Activated T-cell treated with anti-CD3 and anti-CD28 coated beads for 4 hours (primary cell): Measurements from ENCODE around the gene CCDC85A.

Experiments used
- DNase-seq: peaks from one replicate; pipeline ENCODE4 v3.0.0-alpha.2; 2020

Gene CCDC85A

GRCh38 chr2:56314796-56315195 is 131.0 kb downstream of the CCDC85A start:
- DNase-seq, result no peak

DNA sequence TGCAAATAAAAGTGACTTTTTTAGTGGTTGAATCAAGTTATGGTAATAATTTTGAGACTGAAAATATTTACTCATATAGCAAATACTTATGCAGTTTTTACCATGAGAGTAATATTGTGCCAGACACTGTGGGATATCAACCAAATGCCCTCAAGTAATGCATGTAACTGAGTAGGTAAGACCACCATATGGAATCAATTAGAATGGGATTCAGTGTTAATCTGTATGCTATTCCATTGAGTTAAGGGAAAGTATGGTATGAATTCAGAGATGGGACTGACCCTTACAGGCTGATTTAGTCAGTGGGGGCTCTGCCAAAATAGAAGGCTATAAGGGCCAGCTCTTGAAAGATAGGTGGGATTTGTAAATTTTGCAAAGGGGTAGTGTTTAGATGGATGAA is 131.6 kb downstream of the CCDC85A start:
- no peak for DNase-seq

- no peak for DNase-seq
Observed at GRCh38 chr2:56316011-56316410, 132.2 kb downstream of the CCDC85A start.

- DNase-seq, result no peak
Observed at GRCh38 chr2:56318147-56318546, 134.4 kb downstream of the CCDC85A start.

GRCh38 chr2:56325661-56326345 is 142.0 kb downstream of the CCDC85A start:
- no peak for DNase-seq

DNA sequence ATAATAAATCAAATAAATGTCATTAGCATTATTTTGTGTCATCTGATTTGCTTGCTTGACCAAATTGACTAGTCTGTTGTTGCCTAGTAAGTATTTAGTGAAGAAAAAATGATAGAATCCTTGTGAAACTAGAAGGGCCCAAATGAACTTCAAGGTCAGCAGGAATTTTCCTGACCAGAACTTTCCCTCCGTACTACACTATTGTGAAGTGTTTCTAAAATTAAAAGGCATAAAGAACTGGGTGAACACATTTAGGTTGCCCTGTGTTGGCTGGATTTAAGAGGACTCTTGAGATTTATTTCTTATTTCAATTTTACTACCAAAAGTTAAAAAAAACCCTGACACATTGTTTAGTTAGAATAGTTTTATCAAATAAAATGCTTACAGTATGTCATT is 142.6 kb downstream of the CCDC85A start:
- DNase-seq, result no peak

GRCh38 chr2:56331810-56332209 is 148.0 kb downstream of the CCDC85A start:
- DNase-seq, result no peak

DNA sequence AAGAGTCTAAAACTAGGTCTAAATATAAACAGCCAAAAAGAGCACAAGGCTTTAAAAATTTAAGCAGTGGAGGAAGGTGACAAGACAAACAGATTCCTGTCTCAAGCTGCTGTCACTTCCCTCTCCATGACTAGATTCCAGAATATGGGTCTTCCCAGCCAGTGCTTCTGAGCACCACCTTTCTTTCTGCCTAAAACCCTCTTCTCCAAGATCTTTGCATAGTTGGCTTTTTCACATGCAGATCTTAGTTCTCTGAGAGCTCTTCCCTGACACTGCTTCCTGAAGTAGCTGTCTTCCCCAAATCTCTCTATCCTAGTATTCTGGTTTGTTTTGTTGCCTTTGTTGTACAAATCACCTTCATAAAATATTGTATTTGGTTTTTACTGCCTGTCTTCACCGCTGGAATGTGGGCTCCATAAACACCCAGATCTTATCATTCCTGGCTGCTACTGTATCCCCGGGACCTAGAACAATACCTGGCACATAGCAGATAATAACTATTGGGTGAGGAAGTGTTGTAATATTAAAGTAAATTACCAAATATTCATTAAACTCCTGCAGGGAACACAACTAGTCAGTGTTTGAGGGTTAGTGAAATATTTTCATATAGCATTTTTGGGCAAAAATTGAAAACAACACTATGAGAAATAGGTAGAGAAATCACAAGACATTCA is 150.2 kb downstream of the CCDC85A start:
- DNase-seq, result no peak

- DNase-seq, result no peak
Observed at GRCh38 chr2:56334622-56335021, 150.8 kb downstream of the CCDC85A start.

DNA sequence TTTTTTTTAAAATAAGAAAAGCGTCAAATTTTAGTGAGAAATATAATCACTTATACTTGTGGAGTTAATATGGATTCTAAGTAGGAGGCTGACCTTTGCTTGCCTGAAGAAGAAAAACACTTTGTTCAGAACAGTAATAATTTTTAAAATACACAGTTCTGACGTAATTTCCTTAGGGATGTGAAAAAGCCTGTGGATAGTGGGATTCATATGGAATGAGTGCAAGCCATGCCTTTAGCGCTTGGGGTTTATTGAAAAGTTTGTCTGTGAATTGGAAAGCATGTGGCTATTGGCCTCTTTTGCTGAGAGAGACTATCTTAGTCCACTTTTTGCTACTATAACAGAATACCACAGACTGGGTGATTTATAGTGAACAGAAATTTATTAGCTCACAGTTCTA is 151.3 kb downstream of the CCDC85A start:
- no peak for DNase-seq

GRCh38 chr2:56337342-56337741 is 153.6 kb downstream of the CCDC85A start:
- DNase-seq, result no peak

DNA sequence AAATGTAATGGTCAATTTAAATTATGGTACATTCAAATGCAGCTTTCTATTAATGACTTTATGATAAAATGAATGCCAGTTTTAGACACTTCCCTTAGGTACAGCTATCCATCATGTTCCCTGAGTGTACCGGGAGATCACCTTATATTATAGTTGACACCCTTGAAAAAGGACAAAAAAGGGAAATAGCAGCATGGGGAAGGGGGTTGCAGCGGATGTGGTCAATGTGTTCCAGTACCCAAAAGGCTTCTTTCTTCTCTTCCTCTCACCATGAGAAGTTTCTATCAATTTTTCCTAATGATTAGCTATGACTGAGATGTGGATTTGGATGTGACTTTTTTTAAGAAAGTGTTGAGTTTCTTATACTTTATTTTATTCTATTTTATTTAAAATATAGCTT is 154.4 kb downstream of the CCDC85A start:
- DNase-seq, result no peak

DNA sequence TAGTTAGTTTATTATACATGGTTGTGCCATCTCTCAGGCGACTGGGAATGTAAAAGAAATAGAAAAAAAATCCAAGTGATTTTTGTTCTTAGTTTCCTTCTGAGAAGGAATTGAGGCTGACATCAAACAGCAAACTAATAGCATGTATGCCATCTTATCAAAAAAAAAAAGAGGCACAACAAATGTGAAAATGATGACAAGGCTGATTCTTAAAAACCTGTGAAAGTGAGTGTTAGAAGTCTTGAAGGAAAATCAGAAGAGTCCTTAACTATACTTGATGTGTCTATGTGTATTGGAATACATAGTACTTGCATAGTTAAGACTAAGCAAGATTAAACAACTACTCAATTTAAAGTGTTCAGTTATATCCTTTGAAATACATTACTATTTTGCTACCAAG is 161.0 kb downstream of the CCDC85A start:
- DNase-seq, result no peak

DNA sequence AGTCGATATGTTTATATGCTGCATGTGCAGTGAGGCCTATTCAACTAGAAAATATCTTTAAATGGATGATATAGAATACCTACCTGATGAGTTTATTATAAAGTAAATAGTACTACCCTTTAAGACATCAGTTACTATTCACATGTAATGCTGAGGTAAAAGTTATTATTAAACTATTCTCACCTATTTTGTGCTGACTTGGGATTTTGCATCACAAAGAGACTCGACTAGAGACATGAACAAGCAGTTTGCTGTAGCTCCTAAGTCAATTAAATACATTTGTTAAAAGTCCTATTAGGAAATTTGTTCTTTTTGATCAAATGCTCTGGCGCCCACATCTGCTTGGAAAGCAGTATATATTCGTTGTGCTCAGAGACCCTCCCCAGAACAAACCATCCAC is 164.1 kb downstream of the CCDC85A start:
- DNase-seq, result no peak

GRCh38 chr2:56348392-56349210 is 164.8 kb downstream of the CCDC85A start:
- DNase-seq, result no peak

GRCh38 chr2:56357655-56358295 is 174.0 kb downstream of the CCDC85A start:
- DNase-seq, result no peak

DNA sequence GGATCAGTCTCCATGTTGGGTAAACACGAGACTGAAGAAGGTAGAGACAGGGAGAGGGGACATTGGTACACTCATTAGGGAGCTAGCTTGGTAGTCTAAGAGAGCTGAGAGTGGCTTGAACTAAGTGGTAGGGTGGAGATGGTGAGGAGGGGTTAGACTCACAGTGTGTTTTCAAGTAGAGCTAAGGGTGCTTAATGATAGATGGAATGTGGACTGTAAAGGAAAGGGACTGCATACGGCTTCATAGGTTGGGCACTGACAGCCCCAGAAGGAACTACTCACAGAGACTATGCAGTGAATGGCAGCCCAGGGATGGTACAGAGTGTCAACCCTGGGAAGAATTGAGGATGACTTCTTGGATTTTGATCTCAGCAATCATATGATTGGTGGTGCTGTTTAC is 178.1 kb downstream of the CCDC85A start:
- DNase-seq, result no peak

DNA sequence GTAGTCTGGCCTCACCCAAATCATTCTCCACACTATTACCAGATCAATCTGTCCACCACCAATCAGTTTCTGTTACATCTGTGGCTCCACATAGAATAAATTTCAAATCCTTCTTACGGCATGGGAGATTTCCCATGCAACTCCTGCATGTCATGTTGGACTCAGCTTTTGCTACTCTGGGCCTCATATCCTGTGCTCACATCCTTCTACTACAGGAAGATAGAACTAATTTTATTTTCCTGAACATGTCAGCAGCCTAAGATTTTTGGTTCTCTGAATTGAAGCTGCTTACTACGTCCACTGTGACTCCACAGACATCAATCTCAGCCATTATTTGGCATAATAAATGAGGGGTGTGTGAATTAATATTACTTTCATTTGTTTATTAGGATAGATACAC is 181.1 kb downstream of the CCDC85A start:
- DNase-seq, result no peak

- no peak for DNase-seq
Observed at GRCh38 chr2:56369316-56369715, 185.5 kb downstream of the CCDC85A start.

DNA sequence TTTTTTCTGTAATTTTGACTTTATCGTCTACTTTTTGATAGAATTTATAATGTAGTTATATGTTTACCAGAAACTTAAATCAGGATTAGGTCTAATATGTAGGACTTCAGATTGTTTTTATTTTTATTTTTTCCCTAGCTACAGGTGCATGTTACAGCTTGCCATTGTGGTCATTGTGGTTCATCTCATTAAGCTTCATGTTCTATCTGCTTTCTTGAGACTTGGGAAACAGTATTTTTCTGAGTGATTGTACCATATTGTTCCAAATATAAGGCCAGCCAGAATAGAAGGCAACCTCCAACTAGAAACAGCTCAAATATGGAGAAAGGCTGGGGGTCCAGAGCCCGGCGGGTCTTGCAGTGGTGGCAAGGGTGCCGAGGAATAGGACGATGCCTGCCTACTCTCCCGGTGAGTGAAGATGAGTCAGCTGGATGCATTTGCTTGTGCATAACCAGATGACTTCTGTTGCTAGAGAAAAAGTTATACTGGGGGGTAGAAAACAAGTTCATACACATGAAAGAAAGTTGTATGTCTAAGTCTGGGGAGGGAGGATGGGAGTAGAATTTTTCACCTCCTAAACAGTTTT is 188.4 kb downstream of the CCDC85A start:
- no peak for DNase-seq

GRCh38 chr2:56375251-56375650 is 191.5 kb downstream of the CCDC85A start:
- DNase-seq, result no peak

DNA sequence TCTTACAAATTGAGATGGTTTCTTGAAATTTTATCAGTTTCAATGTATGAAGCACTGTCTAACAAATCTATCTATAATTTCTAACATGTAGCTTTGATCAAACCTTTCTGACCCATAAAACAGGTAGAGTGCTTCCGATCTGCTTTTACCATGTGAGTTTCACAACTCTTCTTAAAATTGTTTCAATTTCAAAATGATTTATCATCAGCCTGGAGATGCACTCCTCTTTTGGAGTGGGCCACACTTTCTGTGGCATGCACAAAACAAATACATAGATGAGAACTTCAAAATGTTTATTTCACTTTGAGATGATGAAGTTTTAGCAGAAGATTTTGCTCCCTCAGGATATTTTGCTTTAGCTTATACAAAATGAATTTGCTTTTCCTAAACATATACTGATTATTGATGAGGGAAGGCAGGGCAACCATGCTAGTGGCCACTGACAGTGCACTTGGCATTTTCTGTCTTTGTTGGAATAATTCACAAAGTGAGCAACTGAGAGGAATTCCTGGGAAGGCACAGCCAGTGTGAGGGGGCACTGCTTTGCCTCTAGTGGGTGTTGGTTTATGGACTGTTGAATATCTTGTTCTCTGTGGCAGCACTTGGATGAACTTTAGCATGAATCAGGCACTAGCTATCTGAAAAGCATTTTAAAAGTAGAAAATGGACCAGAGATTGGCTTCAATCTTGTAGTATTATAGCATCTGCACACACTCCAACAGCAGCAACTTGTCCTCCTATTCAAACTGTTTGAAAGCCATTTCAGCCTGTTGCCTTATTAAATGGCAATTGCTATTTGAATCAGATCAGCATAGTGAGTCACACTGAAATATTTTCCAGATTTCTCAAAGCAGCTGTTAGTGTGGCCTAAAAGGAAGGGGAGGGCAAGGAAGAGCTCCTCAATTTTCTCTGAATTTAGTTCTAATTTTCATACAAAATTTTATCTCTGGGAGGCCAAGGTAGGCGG is 193.2 kb downstream of the CCDC85A start:
- DNase-seq, result no peak
